Esophagus (tissue), 2 donors: ENCODE results near the gene CD40LG. TPM values are rescaled to one million over a fixed set of nuclear protein-coding genes. Genes with fewer than 3 reads are reported as not detected.

ENCODE experiments used
- H3K27ac ChIP-seq, 2 donors: one replicate each; pipeline ENCODE4 v1.5.1; 2013; ENCODE audit warnings: low read depth in 2 of 2, mild to moderate bottlenecking in 2 of 2, inconsistent platforms in 1 of 2, low read length in 1 of 2, moderate library complexity in 1 of 2
- H3K27me3 ChIP-seq, 2 donors: one replicate each; pipeline ENCODE4 v1.6.1; 2013; ENCODE audit warnings: low read length in 2 of 2, control low read depth in 1 of 2, mild to moderate bottlenecking in 1 of 2; ENCODE audit not compliant: insufficient read depth in 2 of 2, control insufficient read depth in 1 of 2
- H3K36me3 ChIP-seq, 2 donors: one replicate each; pipeline ENCODE4 v1.6.1; 2013; ENCODE audit warnings: low read length in 1 of 2; ENCODE audit not compliant: control insufficient read depth in 2 of 2, insufficient read depth in 2 of 2
- H3K4me1 ChIP-seq, 2 donors: one replicate each; pipeline ENCODE4 v1.6.1; 2013; ENCODE audit warnings: low read length in 1 of 2; ENCODE audit not compliant: control insufficient read depth in 2 of 2, insufficient read depth in 2 of 2
- H3K4me3 ChIP-seq, 2 donors: one replicate each; pipeline ENCODE4 v1.5.1; 2013; ENCODE audit warnings: low read length in 2 of 2, mild to moderate bottlenecking in 2 of 2, low read depth in 1 of 2, moderate library complexity in 1 of 2
- H3K9me3 ChIP-seq, 2 donors: one replicate each; pipeline ENCODE4 v1.6.1; 2013; ENCODE audit warnings: mild to moderate bottlenecking in 2 of 2, low read depth in 1 of 2, low read length in 1 of 2, moderate library complexity in 1 of 2; ENCODE audit not compliant: control insufficient read depth in 2 of 2, insufficient read depth in 1 of 2
- WGBS, 2 donors: extraction: QIAGEN DNeasy Blood & Tissue Kit; methylation state at CpG; one replicate each; pipeline ENCODE4 v1.1.7; 2013; 5-methylcytosine and 5-hydroxymethylcytosine counted together
- polyA plus RNA-seq, 2 donors: library from polyadenylated mRNA; stranded (reverse); fragments of 200-250 nt; gene quantifications; one replicate each; pipeline ENCODE4 v1.2.3, GENCODE V29; 2013
- donor health status: healthy with polysubstance abuse.
- donor health status: Bipolar disorder and iron deficiency.

CD40LG gene
- under 1 TPM; 0.14 to 0.19 TPM for polyA plus RNA-seq

DNA sequence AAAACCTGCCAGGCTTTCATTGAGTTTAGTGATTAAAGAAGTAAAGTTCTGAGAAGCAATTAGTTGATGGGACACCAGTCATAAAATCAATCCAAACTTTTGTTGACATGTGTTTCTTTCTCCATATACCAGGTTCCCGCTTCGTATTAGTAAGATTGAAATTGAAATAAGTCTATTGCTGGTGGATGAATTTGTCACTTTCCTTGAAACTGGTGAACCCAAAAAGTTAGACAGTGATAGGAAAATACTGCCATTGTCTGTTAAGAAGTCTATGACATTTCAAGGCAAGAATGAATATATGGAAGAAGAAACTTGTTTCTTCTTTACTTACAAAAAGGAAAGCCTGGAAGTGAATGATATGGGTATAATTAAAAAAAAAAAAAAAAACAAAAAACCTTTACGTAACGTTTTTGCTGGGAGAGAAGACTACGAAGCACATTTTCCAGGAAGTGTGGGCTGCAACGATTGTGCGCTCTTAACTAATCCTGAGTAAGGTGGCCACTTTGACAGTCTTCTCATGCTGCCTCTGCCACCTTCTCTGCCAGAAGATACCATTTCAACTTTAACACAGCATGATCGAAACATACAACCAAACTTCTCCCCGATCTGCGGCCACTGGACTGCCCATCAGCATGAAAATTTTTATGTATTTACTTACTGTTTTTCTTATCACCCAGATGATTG lies at the start of gene CD40LG:
Gene CD40LG (plus strand): TSS at position 482 of the 684 bp plus-strand sequence. CDS start 91 bp downstream, at position 573.
- Histone ChIP-seq H3K9me3 (no peaks in the 10 kb centered on the region), H3K27ac (no peak within 1 kb of the TSS), H3K4me1 (no peaks in the 10 kb centered on the region), H3K4me3 (no peak within 1 kb of the TSS), H3K36me3 (no peaks in the 10 kb centered on the region), H3K27me3 (peaks cover 0 to 3% of the 10 kb centered on the region in 2 donors)
- WGBS, 2 donors = 87 to 88% methylated on average over 10 of the region's 10 CpGs

DNA sequence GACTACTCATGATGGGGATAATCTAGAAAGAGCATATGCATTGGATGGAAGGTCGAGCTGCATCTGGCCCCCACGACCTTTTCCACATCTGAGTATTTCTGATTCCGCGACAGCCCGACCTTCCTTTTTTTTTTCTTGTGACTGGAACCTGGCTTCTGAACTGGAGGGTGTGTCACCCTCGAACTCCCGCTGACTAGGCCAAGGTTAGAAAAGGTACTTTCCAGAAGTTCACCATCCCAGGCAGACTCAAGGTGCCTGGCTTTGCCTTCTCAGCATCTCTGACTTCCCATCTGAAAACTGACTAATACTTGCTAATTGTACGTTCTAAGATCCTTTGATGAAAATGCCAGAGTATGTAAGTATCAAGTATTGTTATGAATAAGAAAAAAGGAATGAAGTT lies 49.3 kb upstream of the CD40LG start:
- peaks cover 0 to 5% of the 10 kb centered on the region in 2 donors for H3K27me3 ChIP-seq
- 52 to 53% methylated on average over 8 of the region's 8 CpGs for WGBS, 2 donors
- H3K9me3 ChIP-seq = no peaks in the 10 kb centered on the region
- no peaks in the 10 kb centered on the region for H3K36me3 ChIP-seq
- H3K4me1 ChIP-seq = no peaks in the 10 kb centered on the region
- no peak overlapping the region for H3K27ac ChIP-seq
- H3K4me3 ChIP-seq = no peak overlapping the region

GRCh38 chrX:136600059-136600458 lies 47.9 kb upstream of the CD40LG start:
- Histone ChIP-seq H3K27me3 (peaks cover 0 to 5% of the 10 kb centered on the region in 2 donors), H3K27ac (no peak overlapping the region), H3K4me3 (no peak overlapping the region), H3K36me3 (no peaks in the 10 kb centered on the region), H3K4me1 (no peaks in the 10 kb centered on the region), H3K9me3 (no peaks in the 10 kb centered on the region)
- 64 to 83% methylated on average over 1 of the region's 1 CpG for WGBS, 2 donors

DNA sequence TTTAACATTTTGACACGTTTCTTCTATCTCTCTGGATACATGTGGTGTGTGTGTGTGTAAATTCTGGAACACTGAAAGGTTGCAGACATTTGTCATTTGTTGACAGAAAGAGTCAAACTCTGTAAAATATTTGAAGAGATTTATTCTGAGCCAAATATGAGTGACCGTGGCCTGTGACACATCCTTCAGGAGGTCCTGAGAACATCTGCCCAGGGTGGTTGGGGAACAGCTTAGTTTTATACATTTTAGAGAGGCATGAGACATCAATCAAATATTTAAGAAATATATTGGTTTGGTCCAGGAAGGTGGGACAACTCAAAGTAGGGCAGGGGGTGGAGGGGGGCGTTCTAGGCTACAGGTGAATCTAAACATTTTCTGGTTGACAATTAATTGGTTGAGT lies 40.7 kb upstream of the CD40LG start:
- H3K4me3 ChIP-seq = no peak overlapping the region
- H3K27ac ChIP-seq = no peak overlapping the region
- WGBS, 2 donors = 57 to 80% methylated on average over 3 of the region's 3 CpGs
- no peaks in the 10 kb centered on the region for H3K4me1 ChIP-seq
- peaks cover 0 to 2% of the 10 kb centered on the region in 2 donors for H3K27me3 ChIP-seq
- H3K36me3 ChIP-seq = no peaks in the 10 kb centered on the region
- H3K9me3 ChIP-seq = no peaks in the 10 kb centered on the region

DNA sequence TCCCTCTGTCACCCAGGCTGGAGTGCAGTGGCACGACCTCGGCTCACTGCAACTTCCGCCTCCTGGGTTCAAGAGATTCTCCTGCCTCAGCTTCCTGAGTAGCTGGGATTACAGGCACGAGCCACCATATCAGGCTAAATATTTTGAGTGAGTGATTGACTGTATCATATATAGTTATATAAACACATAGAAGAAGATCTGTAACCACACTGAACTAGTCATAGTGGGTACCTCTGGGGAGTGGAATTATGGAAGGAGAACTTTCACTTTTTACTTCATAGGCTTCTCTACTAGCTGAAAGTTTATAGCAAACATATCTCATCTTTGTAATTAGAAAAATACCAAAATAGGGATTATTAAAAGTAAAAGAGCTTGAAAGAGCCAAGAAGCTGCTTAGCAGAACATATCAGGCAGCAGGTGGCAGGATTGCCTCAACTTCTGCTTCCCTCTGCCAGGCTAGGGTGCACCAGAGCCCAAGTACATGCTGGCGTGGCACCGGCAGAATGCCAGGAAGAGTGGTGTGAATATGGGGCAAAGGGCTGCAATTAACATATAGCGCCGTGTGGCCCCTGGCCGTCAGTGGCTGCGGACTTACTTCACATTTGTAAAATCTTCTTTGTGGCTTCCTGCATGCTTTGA lies 39.5 kb upstream of the CD40LG start:
- H3K27me3 ChIP-seq = peaks cover 0 to 2% of the 10 kb centered on the region in 2 donors
- no peaks in the 10 kb centered on the region for H3K9me3 ChIP-seq
- H3K4me3 ChIP-seq = no peak overlapping the region
- no peaks in the 10 kb centered on the region for H3K4me1 ChIP-seq
- 54 to 56% methylated on average over 10 of the region's 10 CpGs for WGBS, 2 donors
- no peak overlapping the region for H3K27ac ChIP-seq
- no peaks in the 10 kb centered on the region for H3K36me3 ChIP-seq

DNA sequence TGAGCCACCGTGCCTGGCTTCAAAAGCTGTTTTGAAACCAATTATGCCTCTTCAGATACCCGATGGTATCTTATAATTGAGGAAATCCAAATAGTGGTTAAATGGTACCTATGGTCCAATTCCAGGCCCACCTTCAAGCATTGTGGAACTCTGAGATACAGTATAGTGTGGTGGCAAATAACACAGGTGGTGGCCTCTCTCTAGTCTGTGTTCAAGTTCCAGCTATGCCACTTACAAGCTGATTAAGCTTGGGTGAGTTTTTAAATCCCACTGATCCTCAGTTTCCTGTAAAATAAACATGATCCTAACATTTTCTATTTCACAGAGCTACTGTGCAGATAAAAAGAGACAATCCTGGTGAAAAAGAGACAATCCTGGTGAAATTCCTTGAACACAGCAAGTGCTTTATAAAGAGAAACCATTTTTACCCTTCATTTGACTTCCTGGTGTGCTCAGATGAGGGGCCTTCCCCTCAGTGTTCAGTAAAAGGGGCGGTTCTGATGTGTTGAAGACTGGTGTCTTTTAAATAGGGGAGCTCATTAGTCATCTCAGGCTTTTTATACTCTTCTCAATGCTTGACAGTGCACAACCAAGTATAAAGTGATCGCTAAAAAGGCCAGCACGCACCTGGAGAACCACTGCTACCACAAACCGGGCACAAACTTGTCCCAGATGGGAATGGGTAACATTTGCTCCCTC lies 30.8 kb upstream of the CD40LG start:
- Histone ChIP-seq H3K9me3 (no peaks in the 10 kb centered on the region), H3K4me1 (no peaks in the 10 kb centered on the region), H3K36me3 (no peaks in the 10 kb centered on the region), H3K27me3 (peaks cover 0 to 7% of the 10 kb centered on the region in 2 donors), H3K27ac (no peak overlapping the region), H3K4me3 (no peak overlapping the region)
- WGBS, 2 donors = 61 to 73% methylated on average over 6 of the region's 6 CpGs

- H3K27ac ChIP-seq = no peak overlapping the region
- H3K4me1 ChIP-seq = no peaks in the 10 kb centered on the region
- H3K36me3 ChIP-seq = no peaks in the 10 kb centered on the region
- WGBS, 2 donors = 78 to 85% methylated on average over 14 of the region's 14 CpGs
- H3K4me3 ChIP-seq = no peak overlapping the region
- peaks cover 0 to 10% of the 10 kb centered on the region in 2 donors for H3K27me3 ChIP-seq
- H3K9me3 ChIP-seq = no peaks in the 10 kb centered on the region
Observed at GRCh38 chrX:136619899-136620505, 28.0 kb upstream of the CD40LG start.

DNA sequence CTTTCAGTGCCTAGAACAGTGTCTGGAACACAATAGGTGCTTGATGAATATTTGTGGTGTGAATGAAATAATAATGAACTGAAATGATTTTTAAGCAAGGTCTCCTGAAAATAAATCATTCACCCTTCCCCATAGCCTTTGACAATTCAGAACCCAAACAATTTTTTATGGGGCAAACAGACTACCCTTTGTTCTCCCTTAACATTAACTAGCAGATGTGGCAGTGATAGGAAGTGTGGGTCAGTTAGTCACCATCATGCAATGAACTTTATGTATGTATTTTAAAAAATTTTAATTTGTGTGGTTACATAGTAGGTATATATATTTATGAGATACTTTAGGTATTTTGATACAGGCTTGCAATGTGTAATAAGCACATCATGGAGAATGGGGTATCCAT lies 27.2 kb upstream of the CD40LG start:
- Histone ChIP-seq H3K27ac (no peak overlapping the region), H3K36me3 (no peaks in the 10 kb centered on the region), H3K4me3 (no peak overlapping the region), H3K27me3 (peaks cover 0 to 10% of the 10 kb centered on the region in 2 donors), H3K9me3 (no peaks in the 10 kb centered on the region), H3K4me1 (no peaks in the 10 kb centered on the region)

DNA sequence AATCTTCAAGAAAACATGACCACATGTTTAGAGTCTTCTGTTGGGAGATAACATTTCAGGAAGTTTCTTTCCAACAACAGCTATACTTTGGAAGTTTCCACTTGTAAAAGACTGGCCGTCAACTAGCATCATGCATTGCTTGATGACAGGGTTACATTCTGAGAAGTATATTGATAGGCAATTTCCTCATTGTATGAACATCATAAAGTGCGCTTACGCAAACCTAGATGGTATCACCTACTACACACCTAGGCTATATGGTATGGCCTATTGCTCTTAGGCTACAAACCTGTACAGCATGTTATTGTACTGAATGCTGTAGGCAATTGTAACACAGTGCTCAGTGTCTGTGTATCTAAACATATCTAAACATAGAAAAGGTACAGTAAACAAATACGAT lies 25.4 kb upstream of the CD40LG start:
- Histone ChIP-seq H3K27me3 (peaks cover 0 to 10% of the 10 kb centered on the region in 2 donors), H3K36me3 (no peaks in the 10 kb centered on the region), H3K4me1 (no peaks in the 10 kb centered on the region), H3K4me3 (no peak overlapping the region), H3K27ac (no peak overlapping the region), H3K9me3 (no peaks in the 10 kb centered on the region)
- WGBS, 2 donors = 92 to 97% methylated on average over 4 of the region's 4 CpGs
